ENCODE results near the gene STK11.

- TF ChIP-seq CTCF (IDR thresholded peaks at IDR 0.05; ENCODE audit: low read depth, low read length) (no peak), POLR2A (IDR thresholded peaks at IDR 0.05; ENCODE audit: extremely low read depth, insufficient read length) (no peak)
- TF ChIP-seq, protein P1, sequence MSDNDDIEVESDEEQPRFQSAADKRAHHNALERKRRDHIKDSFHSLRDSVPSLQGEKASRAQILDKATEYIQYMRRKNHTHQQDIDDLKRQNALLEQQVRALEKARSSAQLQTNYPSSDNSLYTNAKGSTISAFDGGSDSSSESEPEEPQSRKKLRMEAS (IDR thresholded peaks at IDR 0.05; ENCODE audit: low read depth, low read length) = no peak
Measured at GRCh38 chr19:1233115-1233667, 27.6 kb downstream of the STK11 start.

Measured in NB4 (cell line).